Lower lobe of right lung (tissue), 2 donors: Measurements from ENCODE around the gene ERG. TPM values are rescaled to one million over a fixed set of nuclear protein-coding genes. Genes with fewer than 3 reads are reported as not detected.

ENCODE experiments used
- ATAC-seq, 2 donors: fragments of 200-7000 bp; cut with Tn5 transposase; one replicate each; pipeline ENCODE4 v1.9.1; 2020 to 2022; ENCODE audit warnings: mild to moderate bottlenecking in 2 of 2, moderate library complexity in 2 of 2
- DNase-seq: peaks from one replicate; pipeline ENCODE4 v3.0.0-alpha.2; 2020
- H3K27ac ChIP-seq: fragments of 200-600 bp; one replicate; pipeline ENCODE4 v1.8.0; 2022
- H3K27me3 ChIP-seq: fragments of 200-600 bp; one replicate; pipeline ENCODE4 v1.8.0; 2022; ENCODE audit warnings: low read depth
- H3K36me3 ChIP-seq: fragments of 200-600 bp; one replicate; pipeline ENCODE4 v1.8.0; 2022; ENCODE audit warnings: mild to moderate bottlenecking
- H3K4me1 ChIP-seq: fragments of 200-600 bp; one replicate; pipeline ENCODE4 v1.8.0; 2022
- H3K4me3 ChIP-seq: fragments of 200-600 bp; one replicate; pipeline ENCODE4 v1.8.0; 2022; ENCODE audit warnings: mild to moderate bottlenecking
- H3K9me3 ChIP-seq: fragments of 200-600 bp; one replicate; pipeline ENCODE4 v1.8.0; 2022
- CTCF ChIP-seq: fragments of 200-600 bp; IDR thresholded peaks from one replicate; pipeline ENCODE4 v1.8.0; 2022; ENCODE audit warnings: antibody characterized with exemption, mild to moderate bottlenecking
- intact Hi-C: fragments of 100-400 bp; cut with DNase I; formaldehyde crosslinking; loops from one replicate; pipeline ENCODE4 v1.11.0; 2022
- long read RNA-seq: library from polyadenylated mRNA; unstranded; transcript quantifications from one replicate; pipeline ENCODE4 v2.0.0, GENCODE V29; 2021
- total RNA-seq: library from RNA; stranded (reverse); fragmentation: NEBNext Ultra II Directional; extraction: Animal tissue kit (Norgen Biotek cat#: 25700); gene quantifications from one replicate; pipeline ENCODE4 v1.2.1, GENCODE V29; 2021
- donor health status: DM: no; HTN: yes; CAD: no; lungs with severe emphysema.

ERG gene
- total RNA-seq: 38.0 TPM
- long read RNA-seq, full-length matches to known transcripts: 4 of 24 reads
- long read RNA-seq, partial matches to known transcripts: 10 of 24 reads
- long read RNA-seq, other reads (novel, unspliced or antisense): 10 of 24 reads

- Histone ChIP-seq H3K4me1 (peaks cover 7% of the 10 kb centered on the region), H3K4me3 (peak within 1 kb of the TSS; percentile 54), H3K27ac (peak within 1 kb of the TSS; percentile 82), H3K9me3 (no peaks in the 10 kb centered on the region), H3K36me3 (no peaks in the 10 kb centered on the region), H3K27me3 (no peaks in the 10 kb centered on the region)
- intact Hi-C loops: no loop called here
- ATAC-seq (peak; percentile 49 to 51), DNase-seq (no peak)
- TF ChIP-seq CTCF: no peak
These were observed at the start of gene ERG for GRCh38 chr21:38498057-38498833. ERG (minus strand) TSS chr21:38498477; CDS start chr21:38498380, 97 bp downstream.

DNA sequence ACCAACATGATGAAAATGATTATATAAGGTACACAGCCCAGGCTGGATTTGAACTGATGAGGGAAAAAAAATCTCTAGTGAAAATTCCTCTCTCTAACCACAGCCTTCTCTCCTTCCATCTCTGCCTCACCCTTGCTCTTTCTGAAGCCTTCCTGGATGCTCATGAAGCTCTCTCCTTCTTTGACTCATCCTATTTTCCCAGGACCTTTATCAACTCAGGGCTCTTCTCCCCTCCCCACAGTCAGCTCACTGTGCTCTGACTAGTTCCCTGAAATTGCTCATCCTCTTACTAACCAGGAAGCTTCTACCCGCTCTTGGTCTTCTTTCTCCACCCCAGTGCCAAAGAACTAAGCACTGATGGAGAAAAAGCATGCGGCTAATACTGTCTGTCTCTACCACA is 46.4 kb upstream of the ERG start:
- ATAC-seq: no peak
- intact Hi-C loops: no loop called here
- no peak overlapping the region for H3K27ac ChIP-seq
- no peak for DNase-seq
- H3K36me3 ChIP-seq: no peaks in the 10 kb centered on the region
- H3K9me3 ChIP-seq: no peaks in the 10 kb centered on the region
- no peak overlapping the region for H3K4me3 ChIP-seq
- no peaks in the 10 kb centered on the region for H3K27me3 ChIP-seq
- H3K4me1 ChIP-seq: no peaks in the 10 kb centered on the region
- TF ChIP-seq CTCF: no peak

- Histone ChIP-seq H3K4me1 (no peaks in the 10 kb centered on the region), H3K9me3 (no peaks in the 10 kb centered on the region), H3K36me3 (no peaks in the 10 kb centered on the region), H3K27ac (no peak overlapping the region), H3K4me3 (no peak overlapping the region), H3K27me3 (no peaks in the 10 kb centered on the region)
- DNase-seq (no peak), ATAC-seq (no peak)
- intact Hi-C loops: no loop called here
- TF ChIP-seq CTCF: no peak
These were observed 44.0 kb upstream of the ERG start for GRCh38 chr21:38542263-38542662.

- Histone ChIP-seq H3K27me3 (no peaks in the 10 kb centered on the region), H3K27ac (no peak overlapping the region), H3K4me3 (no peak overlapping the region), H3K36me3 (no peaks in the 10 kb centered on the region), H3K4me1 (no peaks in the 10 kb centered on the region), H3K9me3 (no peaks in the 10 kb centered on the region)
- TF ChIP-seq CTCF: no peak
- no peak for ATAC-seq
- intact Hi-C loops: no loop called here
- no peak for DNase-seq
These were observed 40.1 kb upstream of the ERG start for GRCh38 chr21:38538353-38538752.

- no peak for TF ChIP-seq CTCF
- DNase-seq: no peak
- Histone ChIP-seq H3K9me3 (no peaks in the 10 kb centered on the region), H3K27me3 (peaks cover 6% of the 10 kb centered on the region), H3K4me3 (no peak overlapping the region), H3K36me3 (no peaks in the 10 kb centered on the region), H3K4me1 (no peaks in the 10 kb centered on the region), H3K27ac (no peak overlapping the region)
- ATAC-seq: no peak
- intact Hi-C loops: no loop called here
These were observed 36.3 kb upstream of the ERG start for GRCh38 chr21:38534591-38534990.
